CD4-positive, alpha-beta T cell treated with Interleukin-1 beta for 1 hour (primary cell): Measurements from ENCODE around the gene SBK3.
"Not testable (repeated sequence)": the region's sequence is repeated elsewhere in the genome, so short reads cannot be mapped to it uniquely, and the experiment has no call there.

ENCODE experiments used
- DNase-seq, 2 donors: peaks; one replicate each; pipeline ENCODE4 v3.0.0-alpha.2; 2020 to 2022

SBK3 gene

GRCh38 chr19:55573929-55574328, 28.6 kb upstream of the SBK3 start:
- DNase-seq = not testable (repeated sequence)

- not testable (repeated sequence) for DNase-seq
These were observed 24.1 kb upstream of the SBK3 start for GRCh38 chr19:55569477-55569876.

GRCh38 chr19:55567708-55568328, 22.5 kb upstream of the SBK3 start:
- DNase-seq = no peak

- no peak for DNase-seq
These were observed 21.5 kb upstream of the SBK3 start for GRCh38 chr19:55566823-55567222.

- DNase-seq = no peak
These were observed 17.9 kb upstream of the SBK3 start for GRCh38 chr19:55563261-55563690.

GRCh38 chr19:55559684-55560083, 14.3 kb upstream of the SBK3 start:
- no peak for DNase-seq

- no peak for DNase-seq
These were observed 9.4 kb upstream of the SBK3 start for GRCh38 chr19:55554741-55555152.

GRCh38 chr19:55554302-55554701, 9.0 kb upstream of the SBK3 start:
- no peak for DNase-seq

- DNase-seq = no peak
These were observed 8.2 kb upstream of the SBK3 start for GRCh38 chr19:55553217-55554182.

- no peak for DNase-seq
These were observed 7.3 kb upstream of the SBK3 start for GRCh38 chr19:55552620-55553019.

GRCh38 chr19:55552206-55552605, 6.9 kb upstream of the SBK3 start:
- DNase-seq = no peak

- DNase-seq = no peak
These were observed 4.9 kb upstream of the SBK3 start for GRCh38 chr19:55550321-55550650.

- no peak for DNase-seq
These were observed 4.4 kb upstream of the SBK3 start for GRCh38 chr19:55549500-55550320.

- DNase-seq = no peak
These were observed 1.7 kb upstream of the SBK3 start for GRCh38 chr19:55546822-55547614.

- no peak for DNase-seq
These were observed 668 bp upstream of the SBK3 start for GRCh38 chr19:55546011-55546410.

- DNase-seq = no peak
These were observed 435 bp downstream of the SBK3 start for GRCh38 chr19:55544776-55545439.

GRCh38 chr19:55544014-55544413, 1.3 kb downstream of the SBK3 start:
- DNase-seq = no peak

GRCh38 chr19:55543567-55543966, 1.8 kb downstream of the SBK3 start:
- no peak for DNase-seq

GRCh38 chr19:55542292-55542855, 3.0 kb downstream of the SBK3 start:
- no peak for DNase-seq

- no peak for DNase-seq
These were observed 4.3 kb downstream of the SBK3 start for GRCh38 chr19:55541091-55541490.

GRCh38 chr19:55540619-55541018, 4.7 kb downstream of the SBK3 start:
- no peak for DNase-seq
